Activated T-cell treated with anti-CD3 and anti-CD28 coated beads, Interleukin-2, amount 50 U/mL, for 72 hours (primary cell): ENCODE results near the gene DLG2. TPM values are rescaled to one million over a fixed set of nuclear protein-coding genes. Genes with fewer than 3 reads are reported as not detected.

ENCODE experiments used
- ATAC-seq, 2 donors: fragments of 150-1000 bp; cut with Tn5 transposase; replicated peaks in 1 of 2; 2 replicates each; pipeline ENCODE4 v1.10.0; 2021; ENCODE audit warnings: moderate library complexity in 2 of 2, mild to moderate bottlenecking in 1 of 2
- DNase-seq, 2 donors: peaks; one replicate each; pipeline ENCODE4 v3.0.0; 2021 to 2022; ENCODE audit warnings: mixed read lengths in 1 of 2
- H3K27ac Mint-ChIP-seq: one replicate; pipeline ENCODE4 v1.8.0; 2022; ENCODE audit warnings: mild to moderate bottlenecking, moderate library complexity, mixed read lengths
- H3K27me3 Mint-ChIP-seq: one replicate; pipeline ENCODE4 v1.8.0; 2022; ENCODE audit warnings: low read depth, mixed read lengths
- H3K36me3 Mint-ChIP-seq, 2 donors: one replicate each; pipeline ENCODE4 v1.8.0; 2022; ENCODE audit warnings: mixed read lengths in 2 of 2, mild to moderate bottlenecking in 1 of 2; ENCODE audit not compliant: insufficient read depth in 2 of 2
- H3K4me1 Mint-ChIP-seq: one replicate; pipeline ENCODE4 v1.8.0; 2022; ENCODE audit warnings: low read depth, mixed read lengths
- H3K4me3 Mint-ChIP-seq, 2 donors: one replicate each; pipeline ENCODE4 v1.8.0; 2022; ENCODE audit warnings: mild to moderate bottlenecking in 2 of 2, mixed read lengths in 2 of 2, moderate library complexity in 2 of 2
- H3K9me3 Mint-ChIP-seq, 2 donors: one replicate each; pipeline ENCODE4 v1.8.0; 2022; ENCODE audit warnings: mixed read lengths in 2 of 2
- total RNA-seq, 2 donors: library from RNA; stranded (reverse); gene quantifications; one replicate each; pipeline ENCODE4 v1.2.3, GENCODE V29; 2022

DLG2 gene
- total RNA-seq, 2 donors from 2014 or later: 4.1 to 5.3 TPM

- Mint-ChIP-seq H3K36me3 (no peaks in the 10 kb centered on the region), H3K4me3 (no peak overlapping the region), H3K27ac (no peak overlapping the region), H3K4me1 (no peaks in the 10 kb centered on the region), H3K9me3 (no peaks in the 10 kb centered on the region), H3K27me3 (no peaks in the 10 kb centered on the region)
- ATAC-seq: no peak
- DNase-seq: no peak
Observed at GRCh38 chr11:83502041-83502440, 2125.1 kb downstream of the DLG2 start.

- Mint-ChIP-seq H3K27ac (no peak overlapping the region), H3K27me3 (peaks cover 15% of the 10 kb centered on the region), H3K9me3 (peaks cover 2% of the 10 kb centered on the region in 2 donors), H3K36me3 (no peaks in the 10 kb centered on the region), H3K4me1 (no peaks in the 10 kb centered on the region), H3K4me3 (no peak overlapping the region)
- ATAC-seq (no peak), DNase-seq (no peak)
Observed at GRCh38 chr11:83493917-83494316, 2133.2 kb downstream of the DLG2 start.

- H3K27ac Mint-ChIP-seq: no peak overlapping the region
- peaks cover 2% of the 10 kb centered on the region in 2 donors for H3K9me3 Mint-ChIP-seq
- H3K4me1 Mint-ChIP-seq: no peaks in the 10 kb centered on the region
- ATAC-seq (no peak), DNase-seq (no peak)
- H3K4me3 Mint-ChIP-seq: no peak overlapping the region
- H3K36me3 Mint-ChIP-seq: no peaks in the 10 kb centered on the region
- H3K27me3 Mint-ChIP-seq: peaks cover 15% of the 10 kb centered on the region
Observed at GRCh38 chr11:83493034-83493433, 2134.1 kb downstream of the DLG2 start.

GRCh38 chr11:83483808-83484207, 2143.3 kb downstream of the DLG2 start:
- H3K4me1 Mint-ChIP-seq: no peaks in the 10 kb centered on the region
- H3K27ac Mint-ChIP-seq: no peak overlapping the region
- DNase-seq (no peak), ATAC-seq (no peak)
- no peaks in the 10 kb centered on the region for H3K36me3 Mint-ChIP-seq
- H3K9me3 Mint-ChIP-seq: no peaks in the 10 kb centered on the region
- H3K4me3 Mint-ChIP-seq: no peak overlapping the region
- peaks cover 10% of the 10 kb centered on the region for H3K27me3 Mint-ChIP-seq

- Mint-ChIP-seq H3K4me3 (no peak overlapping the region), H3K27me3 (peaks cover 10% of the 10 kb centered on the region), H3K9me3 (no peaks in the 10 kb centered on the region), H3K27ac (no peak overlapping the region), H3K4me1 (no peaks in the 10 kb centered on the region), H3K36me3 (no peaks in the 10 kb centered on the region)
- ATAC-seq: no peak
- DNase-seq: no peak
Observed at GRCh38 chr11:83480811-83481210, 2146.3 kb downstream of the DLG2 start.

GRCh38 chr11:83480251-83480650, 2146.9 kb downstream of the DLG2 start:
- no peak for ATAC-seq
- Mint-ChIP-seq H3K4me3 (no peak overlapping the region), H3K27ac (no peak overlapping the region), H3K9me3 (no peaks in the 10 kb centered on the region), H3K36me3 (no peaks in the 10 kb centered on the region), H3K4me1 (no peaks in the 10 kb centered on the region), H3K27me3 (peaks cover 10% of the 10 kb centered on the region)
- no peak for DNase-seq

GRCh38 chr11:83477772-83478171, 2149.4 kb downstream of the DLG2 start:
- ATAC-seq (no peak), DNase-seq (no peak)
- no peaks in the 10 kb centered on the region for H3K9me3 Mint-ChIP-seq
- H3K27ac Mint-ChIP-seq: no peak overlapping the region
- no peaks in the 10 kb centered on the region for H3K4me1 Mint-ChIP-seq
- no peak overlapping the region for H3K4me3 Mint-ChIP-seq
- H3K27me3 Mint-ChIP-seq: peaks cover 10% of the 10 kb centered on the region
- H3K36me3 Mint-ChIP-seq: no peaks in the 10 kb centered on the region

- no peaks in the 10 kb centered on the region for H3K9me3 Mint-ChIP-seq
- no peaks in the 10 kb centered on the region for H3K36me3 Mint-ChIP-seq
- no peak overlapping the region for H3K4me3 Mint-ChIP-seq
- H3K27me3 Mint-ChIP-seq: peaks cover 12% of the 10 kb centered on the region
- H3K27ac Mint-ChIP-seq: no peak overlapping the region
- ATAC-seq: no peak
- H3K4me1 Mint-ChIP-seq: no peaks in the 10 kb centered on the region
- DNase-seq: no peak
Observed at GRCh38 chr11:83475760-83476159, 2151.4 kb downstream of the DLG2 start.

GRCh38 chr11:83473743-83474142, 2153.4 kb downstream of the DLG2 start:
- H3K36me3 Mint-ChIP-seq: no peaks in the 10 kb centered on the region
- H3K9me3 Mint-ChIP-seq: no peaks in the 10 kb centered on the region
- no peak overlapping the region for H3K4me3 Mint-ChIP-seq
- ATAC-seq (no peak), DNase-seq (no peak)
- no peak overlapping the region for H3K27ac Mint-ChIP-seq
- no peaks in the 10 kb centered on the region for H3K4me1 Mint-ChIP-seq
- H3K27me3 Mint-ChIP-seq: peaks cover 7% of the 10 kb centered on the region

- Mint-ChIP-seq H3K27ac (no peak overlapping the region), H3K4me1 (no peaks in the 10 kb centered on the region), H3K4me3 (peak overlapping the region in 1 of 2 donors; percentile 67), H3K36me3 (no peaks in the 10 kb centered on the region), H3K9me3 (no peaks in the 10 kb centered on the region), H3K27me3 (peaks cover 7% of the 10 kb centered on the region)
- ATAC-seq: peak in 1 of 2 donors; percentile 36
- DNase-seq: no peak
Observed at GRCh38 chr11:83472806-83473205, 2154.3 kb downstream of the DLG2 start.

GRCh38 chr11:83471831-83472727, 2155.1 kb downstream of the DLG2 start:
- ATAC-seq (no peak), DNase-seq (no peak)
- H3K9me3 Mint-ChIP-seq: no peaks in the 10 kb centered on the region
- H3K27ac Mint-ChIP-seq: no peak overlapping the region
- H3K4me1 Mint-ChIP-seq: no peaks in the 10 kb centered on the region
- peaks cover 7% of the 10 kb centered on the region for H3K27me3 Mint-ChIP-seq
- peak overlapping the region in 1 of 2 donors; percentile 67 for H3K4me3 Mint-ChIP-seq
- no peaks in the 10 kb centered on the region for H3K36me3 Mint-ChIP-seq

GRCh38 chr11:83467837-83468236, 2159.3 kb downstream of the DLG2 start:
- H3K27me3 Mint-ChIP-seq: peaks cover 15% of the 10 kb centered on the region
- no peak for ATAC-seq
- no peak overlapping the region for H3K4me3 Mint-ChIP-seq
- no peaks in the 10 kb centered on the region for H3K9me3 Mint-ChIP-seq
- H3K4me1 Mint-ChIP-seq: no peaks in the 10 kb centered on the region
- DNase-seq: no peak
- no peak overlapping the region for H3K27ac Mint-ChIP-seq
- no peaks in the 10 kb centered on the region for H3K36me3 Mint-ChIP-seq

GRCh38 chr11:83464160-83464944, 2162.8 kb downstream of the DLG2 start:
- H3K4me1 Mint-ChIP-seq: no peaks in the 10 kb centered on the region
- peaks cover 8% of the 10 kb centered on the region for H3K27me3 Mint-ChIP-seq
- no peak overlapping the region for H3K27ac Mint-ChIP-seq
- DNase-seq (no peak), ATAC-seq (no peak)
- no peaks in the 10 kb centered on the region for H3K9me3 Mint-ChIP-seq
- no peak overlapping the region for H3K4me3 Mint-ChIP-seq
- no peaks in the 10 kb centered on the region for H3K36me3 Mint-ChIP-seq
